ENCODE measurements around the gene GFOD2.

DNA sequence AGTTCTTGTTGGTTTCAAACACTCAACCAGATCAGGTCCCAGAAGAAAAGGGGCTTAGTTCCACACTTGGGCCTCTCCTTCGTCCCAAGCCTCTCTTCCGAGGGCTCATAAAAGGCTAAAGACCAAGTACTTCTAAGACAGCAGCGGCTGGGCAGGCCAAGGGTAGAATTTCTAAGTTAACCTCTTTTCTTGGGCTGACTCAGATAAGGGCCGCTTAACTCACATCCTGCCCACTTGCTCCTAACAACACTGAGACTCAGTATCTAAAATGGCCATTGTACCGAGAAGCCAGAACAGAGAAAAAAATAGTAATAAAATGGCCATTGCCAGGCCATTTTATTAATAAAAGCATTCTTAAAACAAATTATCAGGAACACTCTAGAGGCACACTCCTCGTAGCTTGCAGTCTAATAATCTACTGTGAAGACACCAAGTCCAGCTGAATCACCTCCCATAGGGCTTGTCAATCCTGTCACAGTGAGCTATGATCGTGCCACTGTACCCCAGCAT, 45.1 kb upstream of the GFOD2 start:
- TF ChIP-seq TCF7L2 (IDR thresholded peaks at IDR 0.05; ENCODE audit: borderline replicate concordance, low read depth, low read length) (no peak), YY1 (tag by site-specific recombination; IDR thresholded peaks at IDR 0.05) (no peak)

Measured in HEK293 (cell line).